Measurements from ENCODE around the gene CDCA5.

- no peak for TF ChIP-seq POLR2A (IDR thresholded peaks at IDR 0.05)
- TF ChIP-seq CTCF (IDR thresholded peaks at IDR 0.05), result no peak
Observed at GRCh38 chr11:65102142-65103095, 18.6 kb upstream of the CDCA5 start.

All from ovary (tissue), 3 donors.